GM19452 (cell line): ENCODE results near the gene PDSS1.

Experiments
- ATAC-seq: cut with Tn5 transposase; IDR thresholded peaks from one replicate; pipeline ENCODE4 v1.9.1; 2021; ENCODE audit not compliant: unreplicated experiment

PDSS1 gene

GRCh38 chr10:26792758-26793495, 95.4 kb downstream of the PDSS1 start:
- ATAC-seq = no peak
